HEK293 (cell line): ENCODE measurements around the gene ZBTB44.
"Not testable (repeated sequence)": the region's sequence is repeated elsewhere in the genome, so short reads cannot be mapped to it uniquely, and the experiment has no call there.

ENCODE experiments used
- CTCF ChIP-seq: fragments of 450-650 bp; formaldehyde crosslinking; IDR thresholded peaks from 2 replicates; pipeline ENCODE4 v1.5.1; 2016; ENCODE audit warnings: missing biosample characterization, missing genetic modification characterization
- MZF1 ChIP-seq: fragments of 450-650 bp; formaldehyde crosslinking; IDR thresholded peaks from 2 replicates; pipeline ENCODE4 v1.5.1; 2017; ENCODE audit warnings: missing biosample characterization, missing genetic modification characterization, borderline replicate concordance
- OVOL3 ChIP-seq: fragments of 450-650 bp; formaldehyde crosslinking; IDR thresholded peaks from 2 replicates; pipeline ENCODE4 v1.5.1; 2016; ENCODE audit warnings: missing biosample characterization, missing genetic modification characterization
- PRDM10 ChIP-seq: fragments of 450-650 bp; formaldehyde crosslinking; IDR thresholded peaks from 2 replicates; pipeline ENCODE4 v1.5.1; 2016; ENCODE audit warnings: missing biosample characterization, missing genetic modification characterization
- TCF7L2 ChIP-seq: IDR thresholded peaks from 2 replicates; pipeline ENCODE4 v1.6.1; 2011; ENCODE audit warnings: low read depth, mild to moderate bottlenecking, inconsistent platforms, low read length, moderate library complexity, borderline replicate concordance
- ZBTB20 ChIP-seq: fragments of 450-650 bp; formaldehyde crosslinking; IDR thresholded peaks from 2 replicates; pipeline ENCODE4 v1.5.1; 2016; ENCODE audit warnings: missing biosample characterization, missing genetic modification characterization
- ZBTB48 ChIP-seq: fragments of 450-650 bp; formaldehyde crosslinking; IDR thresholded peaks from 2 replicates; pipeline ENCODE4 v1.5.1; 2016; ENCODE audit warnings: missing biosample characterization, missing genetic modification characterization
- ZNF121 ChIP-seq: fragments of 450-650 bp; formaldehyde crosslinking; IDR thresholded peaks from 2 replicates; pipeline ENCODE4 v1.5.1; 2016; ENCODE audit warnings: missing biosample characterization, missing genetic modification characterization
- ZNF138 ChIP-seq: fragments of 450-650 bp; formaldehyde crosslinking; IDR thresholded peaks from 2 replicates; pipeline ENCODE4 v1.5.1; 2016; ENCODE audit warnings: missing biosample characterization, missing genetic modification characterization, borderline replicate concordance
- ZNF513 ChIP-seq: fragments of 450-650 bp; IDR thresholded peaks from 2 replicates; pipeline ENCODE4 v1.5.1; 2018; ENCODE audit warnings: missing biosample characterization, missing genetic modification characterization
- ZNF514 ChIP-seq: fragments of 450-650 bp; formaldehyde crosslinking; IDR thresholded peaks from 2 replicates; pipeline ENCODE4 v1.5.1; 2016; ENCODE audit warnings: missing biosample characterization, missing genetic modification characterization
- TF ChIP-seq, protein P1 (sequence below): IDR thresholded peaks from 2 replicates; pipeline ENCODE4 v1.6.1; 2011; ENCODE audit warnings: mild to moderate bottlenecking, low read depth, low read length, borderline replicate concordance
- TF ChIP-seq, protein P2 (sequence below): fragments of 450-650 bp; formaldehyde crosslinking; IDR thresholded peaks from 2 replicates; pipeline ENCODE4 v1.5.1; 2016; ENCODE audit warnings: missing biosample characterization, missing genetic modification characterization, borderline replicate concordance

GRCh38 chr11:130249929-130250328, 64.8 kb downstream of the ZBTB44 start:
- not testable (repeated sequence) for TF ChIP-seq OVOL3 (tag by site-specific recombination); CTCF (tag by site-specific recombination); ZNF514 (tag by site-specific recombination); ZNF121 (tag by site-specific recombination); ZBTB48 (tag by site-specific recombination); MZF1 (tag by site-specific recombination); ZNF513; ZBTB20 (tag by site-specific recombination); TCF7L2; ZNF138 (tag by site-specific recombination); PRDM10
- TF ChIP-seq, protein P1, sequence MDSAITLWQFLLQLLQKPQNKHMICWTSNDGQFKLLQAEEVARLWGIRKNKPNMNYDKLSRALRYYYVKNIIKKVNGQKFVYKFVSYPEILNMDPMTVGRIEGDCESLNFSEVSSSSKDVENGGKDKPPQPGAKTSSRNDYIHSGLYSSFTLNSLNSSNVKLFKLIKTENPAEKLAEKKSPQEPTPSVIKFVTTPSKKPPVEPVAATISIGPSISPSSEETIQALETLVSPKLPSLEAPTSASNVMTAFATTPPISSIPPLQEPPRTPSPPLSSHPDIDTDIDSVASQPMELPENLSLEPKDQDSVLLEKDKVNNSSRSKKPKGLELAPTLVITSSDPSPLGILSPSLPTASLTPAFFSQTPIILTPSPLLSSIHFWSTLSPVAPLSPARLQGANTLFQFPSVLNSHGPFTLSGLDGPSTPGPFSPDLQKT: not testable (repeated sequence)
- TF ChIP-seq, protein P2, sequence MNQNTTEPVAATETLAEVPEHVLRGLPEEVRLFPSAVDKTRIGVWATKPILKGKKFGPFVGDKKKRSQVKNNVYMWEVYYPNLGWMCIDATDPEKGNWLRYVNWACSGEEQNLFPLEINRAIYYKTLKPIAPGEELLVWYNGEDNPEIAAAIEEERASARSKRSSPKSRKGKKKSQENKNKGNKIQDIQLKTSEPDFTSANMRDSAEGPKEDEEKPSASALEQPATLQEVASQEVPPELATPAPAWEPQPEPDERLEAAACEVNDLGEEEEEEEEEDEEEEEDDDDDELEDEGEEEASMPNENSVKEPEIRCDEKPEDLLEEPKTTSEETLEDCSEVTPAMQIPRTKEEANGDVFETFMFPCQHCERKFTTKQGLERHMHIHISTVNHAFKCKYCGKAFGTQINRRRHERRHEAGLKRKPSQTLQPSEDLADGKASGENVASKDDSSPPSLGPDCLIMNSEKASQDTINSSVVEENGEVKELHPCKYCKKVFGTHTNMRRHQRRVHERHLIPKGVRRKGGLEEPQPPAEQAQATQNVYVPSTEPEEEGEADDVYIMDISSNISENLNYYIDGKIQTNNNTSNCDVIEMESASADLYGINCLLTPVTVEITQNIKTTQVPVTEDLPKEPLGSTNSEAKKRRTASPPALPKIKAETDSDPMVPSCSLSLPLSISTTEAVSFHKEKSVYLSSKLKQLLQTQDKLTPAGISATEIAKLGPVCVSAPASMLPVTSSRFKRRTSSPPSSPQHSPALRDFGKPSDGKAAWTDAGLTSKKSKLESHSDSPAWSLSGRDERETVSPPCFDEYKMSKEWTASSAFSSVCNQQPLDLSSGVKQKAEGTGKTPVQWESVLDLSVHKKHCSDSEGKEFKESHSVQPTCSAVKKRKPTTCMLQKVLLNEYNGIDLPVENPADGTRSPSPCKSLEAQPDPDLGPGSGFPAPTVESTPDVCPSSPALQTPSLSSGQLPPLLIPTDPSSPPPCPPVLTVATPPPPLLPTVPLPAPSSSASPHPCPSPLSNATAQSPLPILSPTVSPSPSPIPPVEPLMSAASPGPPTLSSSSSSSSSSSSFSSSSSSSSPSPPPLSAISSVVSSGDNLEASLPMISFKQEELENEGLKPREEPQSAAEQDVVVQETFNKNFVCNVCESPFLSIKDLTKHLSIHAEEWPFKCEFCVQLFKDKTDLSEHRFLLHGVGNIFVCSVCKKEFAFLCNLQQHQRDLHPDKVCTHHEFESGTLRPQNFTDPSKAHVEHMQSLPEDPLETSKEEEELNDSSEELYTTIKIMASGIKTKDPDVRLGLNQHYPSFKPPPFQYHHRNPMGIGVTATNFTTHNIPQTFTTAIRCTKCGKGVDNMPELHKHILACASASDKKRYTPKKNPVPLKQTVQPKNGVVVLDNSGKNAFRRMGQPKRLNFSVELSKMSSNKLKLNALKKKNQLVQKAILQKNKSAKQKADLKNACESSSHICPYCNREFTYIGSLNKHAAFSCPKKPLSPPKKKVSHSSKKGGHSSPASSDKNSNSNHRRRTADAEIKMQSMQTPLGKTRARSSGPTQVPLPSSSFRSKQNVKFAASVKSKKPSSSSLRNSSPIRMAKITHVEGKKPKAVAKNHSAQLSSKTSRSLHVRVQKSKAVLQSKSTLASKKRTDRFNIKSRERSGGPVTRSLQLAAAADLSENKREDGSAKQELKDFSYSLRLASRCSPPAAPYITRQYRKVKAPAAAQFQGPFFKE (tag by site-specific recombination): not testable (repeated sequence)
